ENCODE results near the gene COPZ2. TPM values are rescaled to one million over a fixed set of nuclear protein-coding genes. Genes with fewer than 3 reads are reported as not detected.
"Not testable (repeated sequence)": the region's sequence is repeated elsewhere in the genome, so short reads cannot be mapped to it uniquely, and the experiment has no call there.

Gene COPZ2
- total and polyA plus RNA-seq, 4 donors, result 7.8 to 137 (median 31.3) TPM

DNA sequence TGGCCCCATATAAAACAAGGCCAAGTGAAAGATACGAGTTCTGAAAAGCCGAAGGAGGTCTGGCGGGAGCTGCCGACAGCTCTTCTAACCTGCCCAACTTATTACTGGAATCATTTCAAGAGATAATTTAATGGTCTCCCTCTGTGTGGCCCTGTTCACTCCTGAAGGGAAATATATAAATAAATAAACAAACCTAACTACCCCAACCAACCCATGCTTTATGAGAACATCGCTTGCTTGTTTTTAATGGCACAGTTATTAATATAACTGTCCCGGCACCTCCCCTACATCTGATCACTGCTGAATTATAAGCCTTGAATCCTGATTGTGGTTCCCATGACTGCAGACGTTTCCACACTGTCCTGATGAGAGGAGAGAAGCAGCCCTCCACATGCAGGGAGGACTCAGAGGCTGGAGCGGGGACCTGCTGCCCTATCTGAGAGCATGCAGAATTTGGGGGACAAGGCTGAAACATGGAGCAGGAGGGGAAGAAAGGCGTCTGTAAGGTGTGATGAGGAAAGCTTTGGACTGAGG lies 44.5 kb downstream of the COPZ2 start:
- Histone ChIP-seq H3K27me3 (ENCODE audit: control insufficient read depth, insufficient read depth, low read length) (no peaks in the 10 kb centered on the region), H3K9me3 (ENCODE audit: control insufficient read depth, insufficient read depth, low read length) (no peaks in the 10 kb centered on the region), H3K4me3 (ENCODE audit: low read depth, low read length) (no peak overlapping the region), H3K36me3 (ENCODE audit: control insufficient read depth, insufficient read depth, low read length) (no peaks in the 10 kb centered on the region), H3K4me1 (ENCODE audit: control insufficient read depth, insufficient read depth, low read length) (peaks cover 54% of the 10 kb centered on the region), H3K27ac (ENCODE audit: low read depth, low read length) (no peak overlapping the region)
- WGBS (ENCODE audit: insufficient coverage), result 47% methylated on average over 3 of the region's 9 CpGs
- DNase-seq (ENCODE audit: low read depth in 4 of 6, low spot score in 6 of 6), result peak in 1 of 6 donors; percentile 81

DNA sequence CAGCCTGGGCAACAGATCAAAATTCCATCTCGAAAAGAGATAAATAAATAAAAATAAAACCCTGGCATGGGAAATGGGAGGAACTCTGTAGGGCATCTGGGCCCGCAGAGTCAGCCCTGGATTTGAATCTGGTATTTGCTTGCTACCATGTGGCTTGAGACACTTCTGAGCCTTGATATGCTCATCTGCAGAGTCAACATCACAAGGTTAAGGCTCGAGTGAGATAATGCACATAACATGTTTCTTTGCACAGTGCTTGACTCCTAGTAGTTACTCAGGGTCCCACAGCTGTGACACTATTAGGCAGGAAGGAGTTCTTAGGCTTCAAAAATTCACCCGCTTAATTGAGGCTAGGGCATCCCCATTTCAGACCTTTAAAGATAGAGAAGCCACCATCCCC lies 45.4 kb downstream of the COPZ2 start:
- Histone ChIP-seq H3K4me3 (ENCODE audit: low read depth, low read length) (no peak overlapping the region), H3K9me3 (ENCODE audit: control insufficient read depth, insufficient read depth, low read length) (no peaks in the 10 kb centered on the region), H3K27ac (ENCODE audit: low read depth, low read length) (no peak overlapping the region), H3K4me1 (ENCODE audit: control insufficient read depth, insufficient read depth, low read length) (peaks cover 54% of the 10 kb centered on the region), H3K27me3 (ENCODE audit: control insufficient read depth, insufficient read depth, low read length) (no peaks in the 10 kb centered on the region), H3K36me3 (ENCODE audit: control insufficient read depth, insufficient read depth, low read length) (no peaks in the 10 kb centered on the region)
- DNase-seq (ENCODE audit: low read depth in 4 of 6, low spot score in 6 of 6), result no peak
- WGBS (ENCODE audit: insufficient coverage), result 60% methylated on average over 1 of the region's 4 CpGs

DNA sequence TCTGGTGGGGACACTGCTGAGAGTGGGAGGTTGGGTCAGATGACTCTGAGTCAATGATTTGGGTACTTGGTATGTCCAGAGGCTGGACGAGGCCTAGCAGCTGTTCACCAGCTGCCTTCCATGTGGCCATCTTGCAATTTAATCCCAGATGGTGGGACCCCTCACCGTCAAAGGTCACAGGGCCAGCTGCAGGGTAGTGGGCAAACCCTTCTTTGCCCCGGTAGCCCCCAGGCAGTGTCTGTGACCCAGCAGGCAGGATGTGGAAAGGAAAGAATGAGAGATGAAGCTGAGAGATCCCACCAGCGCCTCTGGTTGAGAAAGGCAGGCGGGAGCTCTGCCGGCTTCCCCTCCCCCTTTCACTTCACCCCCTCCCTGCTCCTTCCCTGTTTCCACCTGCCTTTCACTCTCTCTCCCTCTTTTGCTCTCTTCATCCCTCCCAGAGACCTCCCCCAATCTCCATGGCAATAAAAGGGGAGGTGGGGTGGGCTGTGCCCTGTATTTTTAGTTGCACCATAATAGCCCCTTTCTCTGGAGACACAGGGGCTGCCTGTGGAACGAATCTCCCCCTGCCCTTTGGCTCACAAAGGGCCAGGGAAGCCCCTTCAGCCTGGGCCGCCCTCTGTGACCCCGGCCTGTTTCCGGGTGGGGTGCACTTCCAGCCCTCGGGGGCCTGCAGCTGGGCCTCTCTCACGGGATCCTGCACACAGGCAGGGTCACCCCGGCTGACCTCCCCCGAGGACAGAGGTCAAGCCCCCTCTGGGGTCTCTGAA lies 46.5 kb downstream of the COPZ2 start:
- Histone ChIP-seq H3K4me1 (ENCODE audit: control insufficient read depth, insufficient read depth, low read length) (peaks cover 60% of the 10 kb centered on the region), H3K9me3 (ENCODE audit: control insufficient read depth, insufficient read depth, low read length) (no peaks in the 10 kb centered on the region), H3K36me3 (ENCODE audit: control insufficient read depth, insufficient read depth, low read length) (no peaks in the 10 kb centered on the region), H3K27me3 (ENCODE audit: control insufficient read depth, insufficient read depth, low read length) (no peaks in the 10 kb centered on the region), H3K27ac (ENCODE audit: low read depth, low read length) (peak overlapping the region; percentile 2), H3K4me3 (ENCODE audit: low read depth, low read length) (no peak overlapping the region)
- WGBS (ENCODE audit: insufficient coverage), result 10% methylated on average over 8 of the region's 14 CpGs
- peak in 2 of 6 donors; percentile 62 to 80 for DNase-seq (ENCODE audit: low read depth in 4 of 6, low spot score in 6 of 6)

DNA sequence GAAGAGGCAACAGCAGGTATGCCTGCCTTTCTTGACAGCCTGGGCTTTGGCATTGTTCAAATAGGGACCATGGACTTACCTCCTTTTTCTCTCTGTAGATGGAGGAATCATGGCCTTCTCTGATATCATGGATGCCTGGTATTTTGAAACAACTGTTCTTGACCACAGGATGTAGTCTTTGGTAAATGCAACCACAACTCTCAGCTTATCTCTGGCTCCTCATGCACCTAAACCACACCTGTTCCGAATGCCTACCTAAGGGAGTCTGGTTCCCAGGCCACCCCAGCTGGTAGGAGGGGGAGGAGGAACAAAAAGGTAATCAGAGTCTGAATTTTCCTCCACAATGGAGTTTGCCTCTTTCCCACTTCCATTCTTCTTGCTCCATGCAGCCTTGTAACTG lies 47.9 kb downstream of the COPZ2 start:
- no peak overlapping the region for H3K27ac ChIP-seq (ENCODE audit: low read depth, low read length)
- H3K4me3 ChIP-seq (ENCODE audit: low read depth, low read length), result no peak overlapping the region
- no peak for DNase-seq (ENCODE audit: low read depth in 4 of 6, low spot score in 6 of 6)
- no peaks in the 10 kb centered on the region for H3K27me3 ChIP-seq (ENCODE audit: control insufficient read depth, insufficient read depth, low read length)
- H3K4me1 ChIP-seq (ENCODE audit: control insufficient read depth, insufficient read depth, low read length), result peaks cover 48% of the 10 kb centered on the region
- no peaks in the 10 kb centered on the region for H3K36me3 ChIP-seq (ENCODE audit: control insufficient read depth, insufficient read depth, low read length)
- H3K9me3 ChIP-seq (ENCODE audit: control insufficient read depth, insufficient read depth, low read length), result no peaks in the 10 kb centered on the region
- WGBS (ENCODE audit: insufficient coverage), result no CpG with 5 or more reads among the region's 1 CpG

DNA sequence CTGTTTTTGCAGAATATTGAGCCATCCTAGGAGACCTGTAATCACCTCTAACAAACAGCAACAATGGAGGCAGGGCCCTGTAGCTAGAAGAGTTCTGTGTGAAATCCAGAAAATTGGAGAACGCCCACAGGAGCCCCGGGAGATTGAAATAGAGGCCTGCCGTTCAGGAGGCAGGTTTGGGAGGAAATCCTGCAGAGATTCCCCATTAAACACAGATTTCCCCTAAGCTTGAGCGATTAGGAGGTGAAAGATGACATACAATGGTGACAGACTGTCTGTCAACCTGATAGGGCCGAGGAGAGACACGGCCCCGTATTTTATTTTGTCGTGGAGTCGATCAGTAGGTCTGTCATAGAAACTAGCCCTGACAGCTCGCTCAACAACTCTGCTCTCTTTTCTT lies 48.4 kb downstream of the COPZ2 start:
- H3K9me3 ChIP-seq (ENCODE audit: control insufficient read depth, insufficient read depth, low read length), result no peaks in the 10 kb centered on the region
- peaks cover 43% of the 10 kb centered on the region for H3K4me1 ChIP-seq (ENCODE audit: control insufficient read depth, insufficient read depth, low read length)
- no peaks in the 10 kb centered on the region for H3K27me3 ChIP-seq (ENCODE audit: control insufficient read depth, insufficient read depth, low read length)
- no peak overlapping the region for H3K27ac ChIP-seq (ENCODE audit: low read depth, low read length)
- H3K36me3 ChIP-seq (ENCODE audit: control insufficient read depth, insufficient read depth, low read length), result peaks cover 3% of the 10 kb centered on the region
- no peak overlapping the region for H3K4me3 ChIP-seq (ENCODE audit: low read depth, low read length)
- DNase-seq (ENCODE audit: low read depth in 4 of 6, low spot score in 6 of 6), result no peak
- WGBS (ENCODE audit: insufficient coverage), result 46% methylated on average over 6 of the region's 10 CpGs

DNA sequence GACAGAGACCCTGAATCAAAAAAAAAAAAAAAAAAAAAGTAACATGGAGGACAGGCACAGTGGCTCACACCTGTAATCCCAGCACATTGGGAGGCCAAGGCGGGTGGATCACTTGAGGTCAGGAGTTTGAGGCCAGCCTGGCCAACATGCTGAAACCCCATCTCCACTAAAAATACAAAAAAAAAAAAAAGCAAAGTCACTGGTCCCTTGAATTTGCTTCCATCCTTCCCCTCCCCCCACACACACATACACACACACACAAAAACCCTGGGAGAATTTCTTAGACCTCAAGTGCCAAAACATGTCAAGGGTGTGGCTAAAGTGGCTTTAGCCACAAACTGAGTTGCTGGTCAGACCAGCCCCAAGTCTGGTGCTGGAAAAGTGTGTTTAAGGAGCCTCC lies 49.2 kb downstream of the COPZ2 start:
- not testable (repeated sequence) for H3K27me3 ChIP-seq (ENCODE audit: control insufficient read depth, insufficient read depth, low read length); H3K9me3 ChIP-seq (ENCODE audit: control insufficient read depth, insufficient read depth, low read length); H3K27ac ChIP-seq (ENCODE audit: low read depth, low read length); H3K4me3 ChIP-seq (ENCODE audit: low read depth, low read length); DNase-seq (ENCODE audit: low read depth in 4 of 6, low spot score in 6 of 6); H3K36me3 ChIP-seq (ENCODE audit: control insufficient read depth, insufficient read depth, low read length)
- H3K4me1 ChIP-seq (ENCODE audit: control insufficient read depth, insufficient read depth, low read length), result peaks cover 38% of the 10 kb centered on the region
- 100% methylated on average over 1 of the region's 1 CpG for WGBS (ENCODE audit: insufficient coverage)

DNA sequence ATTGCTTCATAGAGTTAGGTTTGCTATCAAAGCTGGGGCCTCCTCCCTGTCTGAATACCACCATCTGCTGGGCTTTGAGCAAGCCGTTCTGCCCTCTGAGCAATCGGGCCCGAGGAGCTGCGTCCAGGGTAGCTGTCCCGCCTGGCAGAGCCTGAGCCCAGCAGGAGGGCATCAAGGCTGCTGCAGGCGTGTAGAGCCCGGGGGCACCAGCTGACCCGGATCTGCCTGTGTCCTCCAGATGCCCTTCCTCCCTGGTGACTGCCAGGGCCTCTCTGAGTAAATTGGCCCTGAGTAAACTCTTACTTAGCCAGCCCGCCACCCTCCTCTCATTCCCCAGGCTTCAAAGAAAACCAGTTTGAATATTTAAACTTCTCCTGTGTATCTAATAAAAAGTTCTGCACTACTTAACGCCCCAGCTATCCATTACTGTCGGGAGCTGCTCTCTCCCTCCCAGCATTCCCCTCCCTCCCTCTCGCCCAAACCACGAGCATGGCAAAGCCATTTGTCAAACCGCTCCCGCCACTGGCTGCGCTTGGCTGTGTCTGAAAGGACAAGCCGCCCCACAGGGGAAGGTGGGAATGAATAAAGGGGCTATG lies 50.3 kb downstream of the COPZ2 start:
- H3K27me3 ChIP-seq (ENCODE audit: control insufficient read depth, insufficient read depth, low read length), result no peaks in the 10 kb centered on the region

DNA sequence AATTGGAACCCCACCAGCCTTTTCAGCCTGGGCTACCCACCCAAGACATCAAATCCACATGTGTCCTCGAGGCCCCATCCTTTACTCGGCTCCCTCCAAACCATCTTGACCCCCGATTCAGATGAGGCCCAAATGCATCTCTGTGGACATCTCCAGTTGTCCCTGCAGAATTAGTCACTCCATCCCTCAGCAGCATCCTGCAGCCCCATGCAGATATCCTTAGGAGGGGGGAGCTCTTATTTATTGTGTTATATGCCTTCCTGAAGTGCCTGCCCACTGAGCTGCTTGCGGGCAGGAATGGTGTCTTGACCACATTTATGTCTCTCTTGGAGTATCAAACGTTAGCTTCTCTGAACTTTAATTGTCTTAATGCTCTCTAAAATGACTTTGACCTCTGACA lies 51.1 kb downstream of the COPZ2 start:
- Histone ChIP-seq H3K4me1 (ENCODE audit: control insufficient read depth, insufficient read depth, low read length) (peaks cover 29% of the 10 kb centered on the region), H3K27ac (ENCODE audit: low read depth, low read length) (no peak overlapping the region), H3K9me3 (ENCODE audit: control insufficient read depth, insufficient read depth, low read length) (no peaks in the 10 kb centered on the region), H3K4me3 (ENCODE audit: low read depth, low read length) (no peak overlapping the region), H3K36me3 (ENCODE audit: control insufficient read depth, insufficient read depth, low read length) (peaks cover 21% of the 10 kb centered on the region), H3K27me3 (ENCODE audit: control insufficient read depth, insufficient read depth, low read length) (no peaks in the 10 kb centered on the region)
- WGBS (ENCODE audit: insufficient coverage), result no CpG with 5 or more reads among the region's 5 CpGs
- DNase-seq (ENCODE audit: low read depth in 4 of 6, low spot score in 6 of 6), result no peak

More for the DNA sequence above, 50.3 kb downstream of the COPZ2 start:
- Histone ChIP-seq H3K9me3 (ENCODE audit: control insufficient read depth, insufficient read depth, low read length) (no peaks in the 10 kb centered on the region), H3K36me3 (ENCODE audit: control insufficient read depth, insufficient read depth, low read length) (peaks cover 13% of the 10 kb centered on the region), H3K4me1 (ENCODE audit: control insufficient read depth, insufficient read depth, low read length) (peaks cover 35% of the 10 kb centered on the region), H3K4me3 (ENCODE audit: low read depth, low read length) (no peak overlapping the region), H3K27ac (ENCODE audit: low read depth, low read length) (peak overlapping the region; percentile 64)
- 16% methylated on average over 10 of the region's 17 CpGs for WGBS (ENCODE audit: insufficient coverage)
- DNase-seq (ENCODE audit: low read depth in 4 of 6, low spot score in 6 of 6), result peak in 2 of 6 donors; percentile 86

DNA sequence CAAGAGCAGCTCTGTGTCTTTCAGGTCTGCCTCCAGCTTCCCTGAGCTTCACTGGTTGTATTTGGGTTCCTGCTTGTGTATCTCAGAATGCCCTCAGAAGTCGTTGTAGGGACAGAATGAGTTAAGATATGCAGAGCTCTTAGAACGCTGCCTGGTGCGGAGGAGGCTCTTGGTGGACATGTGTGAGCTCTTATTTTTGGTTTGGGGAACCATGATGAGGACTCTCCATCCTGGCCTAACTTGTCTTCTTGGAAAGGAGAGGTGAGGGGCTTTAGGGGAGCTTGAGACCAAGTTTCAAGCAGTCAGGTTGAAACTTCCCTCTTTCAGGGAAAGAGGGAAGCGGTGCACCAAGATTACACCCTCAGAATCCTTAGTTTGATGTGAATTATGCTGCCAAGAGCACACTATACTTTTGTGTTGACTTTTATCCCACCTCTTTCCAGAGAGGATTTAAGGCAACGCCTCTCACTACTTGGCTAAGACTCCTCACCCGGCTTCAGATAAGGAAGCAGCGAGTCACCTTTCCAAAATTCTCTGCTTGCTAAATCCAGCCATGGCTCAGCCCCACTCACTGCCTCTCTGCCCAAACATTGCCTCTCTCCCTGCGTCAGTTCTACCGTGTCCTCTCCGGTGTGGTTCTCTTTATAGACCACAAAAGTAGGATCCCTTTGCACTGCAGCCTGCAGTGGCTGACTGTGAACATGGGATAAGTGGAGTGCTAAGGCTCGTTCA lies 53.9 kb downstream of the COPZ2 start:
- peaks cover 44% of the 10 kb centered on the region for H3K36me3 ChIP-seq (ENCODE audit: control insufficient read depth, insufficient read depth, low read length)

More for the DNA sequence above, 53.9 kb downstream of the COPZ2 start:
- Histone ChIP-seq H3K27ac (ENCODE audit: low read depth, low read length) (no peak overlapping the region), H3K9me3 (ENCODE audit: control insufficient read depth, insufficient read depth, low read length) (no peaks in the 10 kb centered on the region), H3K4me3 (ENCODE audit: low read depth, low read length) (no peak overlapping the region), H3K4me1 (ENCODE audit: control insufficient read depth, insufficient read depth, low read length) (peaks cover 22% of the 10 kb centered on the region), H3K27me3 (ENCODE audit: control insufficient read depth, insufficient read depth, low read length) (no peaks in the 10 kb centered on the region)
- no peak for DNase-seq (ENCODE audit: low read depth in 4 of 6, low spot score in 6 of 6)
- 76% methylated on average over 7 of the region's 11 CpGs for WGBS (ENCODE audit: insufficient coverage)
